Activated CD4-positive, alpha-beta T cell treated with anti-CD3 and anti-CD28 coated beads, Interleukin-2, amount 50 U/mL, for 24 hours (primary cell): Measurements from ENCODE around the gene ANKRD24.
A peak's percentile ranks its signal among the peaks of the same experiment; 100 is the strongest.
"Not testable (repeated sequence)": the region's sequence is repeated elsewhere in the genome, so short reads cannot be mapped to it uniquely, and the experiment has no call there.

ENCODE experiments used
- DNase-seq, 2 donors: peaks; one replicate each; pipeline ENCODE4 v3.0.0-alpha.2; 2020; ENCODE audit warnings: low read depth in 1 of 2, low spot score in 1 of 2

Gene ANKRD24

GRCh38 chr19:4173479-4174212 lies 8.8 kb upstream of the ANKRD24 start:
- DNase-seq = no peak

- DNase-seq = no peak
Observed at GRCh38 chr19:4174213-4174894, 8.1 kb upstream of the ANKRD24 start.

- DNase-seq = no peak
Observed at GRCh38 chr19:4174895-4175668, 7.4 kb upstream of the ANKRD24 start.

- no peak for DNase-seq
Observed at GRCh38 chr19:4175669-4175931, 6.9 kb upstream of the ANKRD24 start.

GRCh38 chr19:4177146-4177545 lies 5.3 kb upstream of the ANKRD24 start:
- no peak for DNase-seq

GRCh38 chr19:4178990-4179389 lies 3.5 kb upstream of the ANKRD24 start:
- DNase-seq = no peak

GRCh38 chr19:4181053-4181508 lies 1.4 kb upstream of the ANKRD24 start:
- DNase-seq = no peak

GRCh38 chr19:4183967-4184717 lies 1.7 kb downstream of the ANKRD24 start:
- no peak for DNase-seq

GRCh38 chr19:4184718-4185352 lies 2.3 kb downstream of the ANKRD24 start:
- DNase-seq = no peak

- no peak for DNase-seq
Observed at GRCh38 chr19:4185413-4186086, 3.1 kb downstream of the ANKRD24 start.

- peak; percentile 64 to 81 for DNase-seq
Observed at GRCh38 chr19:4186087-4186993, 3.9 kb downstream of the ANKRD24 start.

- no peak for DNase-seq
Observed at GRCh38 chr19:4187313-4188122, 5.0 kb downstream of the ANKRD24 start.

GRCh38 chr19:4189641-4190040 lies 7.2 kb downstream of the ANKRD24 start:
- DNase-seq = no peak

GRCh38 chr19:4192537-4192936 lies 10.0 kb downstream of the ANKRD24 start:
- not testable (repeated sequence) for DNase-seq

GRCh38 chr19:4194353-4194752 lies 11.9 kb downstream of the ANKRD24 start:
- DNase-seq = no peak

GRCh38 chr19:4196009-4196408 lies 13.5 kb downstream of the ANKRD24 start:
- DNase-seq = no peak

GRCh38 chr19:4196587-4197148 lies 14.2 kb downstream of the ANKRD24 start:
- no peak for DNase-seq

GRCh38 chr19:4197228-4197624 lies 14.7 kb downstream of the ANKRD24 start:
- no peak for DNase-seq
